ENCODE measurements around the gene NKD2. TPM values are rescaled to one million over a fixed set of nuclear protein-coding genes. Genes with fewer than 3 reads are reported as not detected.

NKD2 gene
- total RNA-seq, 1 donor from 2014 or later = 2.8 TPM

DNA sequence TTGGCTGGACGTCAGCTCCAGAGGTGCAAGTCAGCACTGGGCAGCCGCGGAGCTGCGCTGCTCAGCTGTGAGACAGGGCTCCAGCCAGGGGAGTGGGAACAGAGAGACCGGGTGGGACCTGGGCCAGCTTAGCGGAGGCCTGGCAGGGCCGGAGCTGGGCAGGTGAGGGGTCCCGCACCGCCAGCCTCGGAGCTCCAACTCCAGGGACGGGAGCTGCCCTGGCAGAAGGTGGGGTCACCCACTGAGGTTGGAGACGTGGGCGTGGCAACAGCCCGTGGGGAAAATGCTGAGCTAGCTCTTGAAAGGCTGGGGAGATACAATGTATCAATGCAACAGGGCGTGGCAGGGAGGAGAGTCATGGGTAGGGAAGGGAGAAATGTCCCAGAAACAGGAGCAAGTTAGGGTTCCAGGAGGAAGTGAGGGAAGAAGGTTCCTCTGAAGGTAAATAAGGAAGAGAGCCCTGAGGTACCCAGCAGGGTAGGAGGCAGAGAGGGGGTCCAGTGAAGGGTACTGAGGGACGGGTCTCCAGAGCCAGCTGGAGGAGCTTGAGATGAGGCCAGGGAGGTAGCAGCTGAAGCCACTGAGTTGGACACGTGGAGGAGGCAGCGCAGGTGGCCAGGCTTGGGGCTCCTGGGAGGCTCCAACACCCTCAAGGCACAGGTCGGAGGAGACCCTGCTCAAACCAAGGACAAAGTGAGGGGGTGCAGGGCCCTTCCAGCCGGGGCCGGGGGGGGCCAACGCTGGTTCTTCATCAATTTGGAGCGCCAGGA, 736 bp upstream of the NKD2 start:
- DNase-seq = peak; percentile 52
- intact Hi-C loops (cut with DNase I) = no loop called here
- ATAC-seq (ENCODE audit: poor library complexity) = no peak

- intact Hi-C loops (cut with DNase I) = no loop called here
- ATAC-seq (ENCODE audit: poor library complexity) = no peak
- peak; percentile 30 for DNase-seq
Observed at GRCh38 chr5:1009359-1010180, 968 bp downstream of the NKD2 start.

GRCh38 chr5:1010181-1010510, 1.5 kb downstream of the NKD2 start:
- no peak for ATAC-seq (ENCODE audit: poor library complexity)
- DNase-seq = peak; percentile 40
- intact Hi-C loops (cut with DNase I) = no loop called here

GRCh38 chr5:1010641-1011046, 2.0 kb downstream of the NKD2 start:
- peak; percentile 43 for DNase-seq
- ATAC-seq (ENCODE audit: poor library complexity) = no peak
- intact Hi-C loops (cut with DNase I) = no loop called here

DNA sequence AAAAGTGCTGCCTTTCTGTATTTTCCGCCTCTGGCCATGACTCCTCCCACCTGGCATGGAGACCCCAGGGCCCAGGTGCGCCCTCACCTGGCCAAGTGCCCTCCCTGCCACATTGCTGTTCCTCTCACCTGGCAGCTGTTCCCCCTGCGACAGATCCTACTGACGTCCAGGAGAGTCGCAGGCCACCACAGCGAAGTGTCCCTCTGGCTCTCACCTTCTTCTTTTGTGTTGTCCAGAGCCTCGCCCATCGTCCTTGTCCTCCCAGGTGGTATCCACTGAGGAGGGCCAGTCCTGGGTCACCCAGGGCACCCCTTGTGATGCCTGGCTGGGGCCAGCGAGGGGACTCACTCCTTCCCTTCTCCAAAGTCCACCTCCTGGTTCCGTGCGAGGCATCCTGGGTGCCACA, 2.6 kb downstream of the NKD2 start:
- peak; percentile 42 for DNase-seq
- ATAC-seq (ENCODE audit: poor library complexity) = no peak
- intact Hi-C loops (cut with DNase I) = no loop called here

DNA sequence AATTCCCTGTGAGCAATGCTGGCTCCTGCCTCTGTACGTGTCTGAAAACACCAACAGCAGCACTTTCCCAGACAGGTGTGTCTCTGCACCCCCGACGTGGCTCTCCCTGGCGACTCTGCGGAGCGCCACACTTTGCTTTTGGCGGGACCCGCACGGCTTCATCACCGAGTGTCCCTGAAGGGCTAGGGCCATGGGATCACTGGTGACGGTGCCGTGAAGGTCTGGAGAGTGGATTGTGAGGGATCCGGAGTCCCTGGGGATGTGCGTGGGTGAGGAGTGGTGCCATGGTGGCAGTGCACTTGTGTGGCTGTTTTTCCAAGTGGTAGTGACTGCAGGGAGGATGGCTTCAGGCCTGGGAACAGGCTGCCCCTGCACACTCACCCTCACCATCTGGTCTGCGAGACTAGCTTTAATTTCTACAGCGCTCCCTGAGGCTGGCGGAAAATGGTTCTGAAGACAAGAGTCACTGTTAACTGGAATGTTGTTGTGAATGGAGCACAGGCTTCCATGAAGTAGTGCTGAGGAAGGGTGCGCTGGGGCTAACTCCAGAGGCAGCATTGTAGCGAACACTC, 3.2 kb downstream of the NKD2 start:
- no peak for ATAC-seq (ENCODE audit: poor library complexity)
- intact Hi-C loops (cut with DNase I) = no loop called here
- peak; percentile 38 for DNase-seq

GRCh38 chr5:1012313-1012841, 3.8 kb downstream of the NKD2 start:
- ATAC-seq (ENCODE audit: poor library complexity) (no peak), DNase-seq (peak; percentile 33)
- intact Hi-C loops (cut with DNase I) = no loop called here

- intact Hi-C loops (cut with DNase I) = no loop called here
- no peak for DNase-seq
- no peak for ATAC-seq (ENCODE audit: poor library complexity)
Observed at GRCh38 chr5:1012900-1013237, 4.3 kb downstream of the NKD2 start.

GRCh38 chr5:1013238-1013947, 4.8 kb downstream of the NKD2 start:
- DNase-seq = peak; percentile 31
- intact Hi-C loops (cut with DNase I) = no loop called here
- no peak for ATAC-seq (ENCODE audit: poor library complexity)

DNA sequence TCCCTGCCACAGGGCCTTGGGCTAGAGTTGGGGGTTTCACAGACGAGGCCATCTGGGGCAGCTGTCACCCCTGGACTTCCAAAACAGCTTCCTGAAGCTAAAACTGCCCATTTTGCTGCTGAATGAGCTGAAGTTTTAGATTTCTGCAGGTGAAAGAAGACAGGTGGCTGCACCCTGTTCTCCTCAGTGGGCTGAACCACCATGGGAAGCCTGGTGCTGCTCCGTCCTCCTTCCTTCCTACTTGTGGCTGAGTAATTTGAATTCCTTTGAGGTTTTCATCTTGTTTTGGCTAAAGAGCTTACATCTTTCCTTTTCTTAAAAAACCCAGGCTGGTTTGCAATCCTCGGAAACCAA, 5.3 kb downstream of the NKD2 start:
- ATAC-seq (ENCODE audit: poor library complexity) (no peak), DNase-seq (no peak)
- intact Hi-C loops (cut with DNase I) = no loop called here

DNA sequence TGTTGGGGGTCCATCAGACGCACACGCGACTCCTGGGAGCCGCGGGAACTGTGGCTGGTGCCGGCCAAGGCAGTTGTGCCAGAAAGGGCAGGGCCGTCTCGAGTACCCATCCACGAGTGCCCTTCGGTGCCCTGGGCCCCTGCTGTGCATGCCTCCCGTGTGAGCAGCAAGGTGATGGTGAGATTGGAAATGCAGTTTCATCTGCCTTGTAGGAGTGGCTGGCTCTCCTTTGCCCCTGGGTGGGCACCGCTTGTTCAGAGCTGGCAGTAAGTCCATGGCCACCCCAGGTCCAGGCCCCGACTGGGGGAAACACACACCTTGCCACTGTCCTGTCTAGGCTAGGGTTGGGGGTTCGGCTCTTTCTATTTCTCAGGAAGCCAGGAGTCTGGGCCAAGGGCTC, 5.7 kb downstream of the NKD2 start:
- ATAC-seq (ENCODE audit: poor library complexity) = no peak
- DNase-seq = peak; percentile 31
- intact Hi-C loops (cut with DNase I) = no loop called here

DNA sequence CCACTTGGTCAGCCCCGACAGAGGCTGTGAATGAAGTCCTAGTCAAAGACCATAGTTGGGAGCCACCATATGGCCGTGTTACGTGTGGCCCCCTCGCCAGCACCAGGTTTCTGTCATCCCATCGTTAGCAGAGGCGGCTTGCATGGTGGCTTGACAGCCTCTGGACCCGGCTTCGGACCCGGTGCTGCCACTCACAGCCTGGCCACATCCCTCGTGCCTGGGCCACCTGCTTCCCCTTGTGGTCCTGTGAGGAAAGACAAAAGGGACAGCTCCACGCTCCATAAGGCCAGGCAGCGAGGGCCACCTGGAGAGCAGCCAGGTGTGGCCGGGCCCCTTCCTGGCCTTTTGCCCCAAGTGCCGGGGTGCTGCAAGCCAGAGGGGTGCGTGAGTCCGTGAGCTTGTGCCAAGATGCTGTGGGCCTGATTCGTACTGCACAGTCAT, 6.2 kb downstream of the NKD2 start:
- intact Hi-C loops (cut with DNase I) = no loop called here
- DNase-seq (peak; percentile 35), ATAC-seq (ENCODE audit: poor library complexity) (peak; percentile 21)

GRCh38 chr5:1015507-1015906, 6.9 kb downstream of the NKD2 start:
- ATAC-seq (ENCODE audit: poor library complexity) = no peak
- peak; percentile 27 for DNase-seq
- intact Hi-C loops (cut with DNase I) = no loop called here

GRCh38 chr5:1016036-1016435, 7.4 kb downstream of the NKD2 start:
- DNase-seq (peak; percentile 43), ATAC-seq (ENCODE audit: poor library complexity) (peak; percentile 18)
- intact Hi-C loops (cut with DNase I) = no loop called here

DNA sequence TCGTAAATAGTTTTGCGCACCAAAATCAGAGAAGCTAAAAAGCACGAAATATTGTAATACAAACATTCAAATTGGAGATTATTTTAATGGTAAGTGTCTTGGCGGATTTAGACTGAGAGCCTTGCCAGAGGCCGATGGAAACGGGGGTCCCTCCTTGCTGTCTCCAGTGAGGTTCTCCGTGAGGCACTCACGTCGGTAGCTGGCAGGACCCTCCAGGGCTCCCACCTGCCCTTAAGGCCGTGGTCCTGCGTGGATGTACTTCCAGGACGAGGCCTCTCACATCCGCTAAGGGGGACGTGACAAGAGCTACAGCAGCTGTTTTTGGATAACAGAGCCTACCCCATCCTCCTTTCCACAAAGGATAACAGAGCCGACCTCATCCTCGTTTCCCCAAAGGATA, 7.9 kb downstream of the NKD2 start:
- no peak for DNase-seq
- intact Hi-C loops (cut with DNase I) = no loop called here
- ATAC-seq (ENCODE audit: poor library complexity) = no peak

- DNase-seq = no peak
- intact Hi-C loops (cut with DNase I) = no loop called here
- no peak for ATAC-seq (ENCODE audit: poor library complexity)
Observed at GRCh38 chr5:1017056-1017455, 8.5 kb downstream of the NKD2 start.

DNA sequence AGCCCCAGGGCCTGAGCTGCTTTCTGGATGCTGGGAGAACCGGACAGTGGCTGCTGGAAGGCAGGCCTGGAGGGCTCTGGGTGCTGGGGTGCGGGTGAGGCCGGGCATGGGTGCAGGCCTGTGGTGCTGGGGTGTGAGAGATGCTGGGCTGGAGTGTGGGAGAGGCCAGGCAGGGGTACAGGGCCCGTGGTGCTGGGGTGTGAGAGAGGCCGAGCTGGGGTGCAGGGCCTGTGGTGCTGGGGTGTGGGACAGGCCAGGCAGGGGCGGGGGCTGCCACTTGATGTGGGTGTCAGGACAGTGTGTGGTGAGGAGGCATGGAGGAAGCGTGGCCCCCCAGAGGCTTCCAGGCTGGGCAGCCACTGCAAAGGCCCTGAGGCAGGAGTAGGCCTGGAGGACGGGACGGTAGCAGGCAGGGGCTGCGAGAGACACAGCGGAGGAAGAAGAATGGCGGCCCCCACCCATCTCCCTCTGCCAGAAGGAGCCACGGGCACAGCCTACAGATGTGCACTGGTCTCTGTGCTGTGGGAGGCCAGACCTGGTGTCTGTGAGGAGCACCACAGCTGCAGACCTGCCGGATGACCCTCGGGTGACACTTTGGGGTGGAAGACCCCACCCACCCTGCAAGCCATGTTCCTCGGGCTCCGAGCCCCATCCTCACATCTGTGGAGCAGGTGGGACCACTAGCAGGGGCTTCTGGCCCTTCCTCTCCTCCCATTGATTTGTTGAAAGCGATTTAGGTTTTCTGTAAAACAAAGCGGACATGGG, 9.3 kb downstream of the NKD2 start:
- no peak for ATAC-seq (ENCODE audit: poor library complexity)
- DNase-seq = peak; percentile 38
- intact Hi-C loops (cut with DNase I) = no loop called here

DNA sequence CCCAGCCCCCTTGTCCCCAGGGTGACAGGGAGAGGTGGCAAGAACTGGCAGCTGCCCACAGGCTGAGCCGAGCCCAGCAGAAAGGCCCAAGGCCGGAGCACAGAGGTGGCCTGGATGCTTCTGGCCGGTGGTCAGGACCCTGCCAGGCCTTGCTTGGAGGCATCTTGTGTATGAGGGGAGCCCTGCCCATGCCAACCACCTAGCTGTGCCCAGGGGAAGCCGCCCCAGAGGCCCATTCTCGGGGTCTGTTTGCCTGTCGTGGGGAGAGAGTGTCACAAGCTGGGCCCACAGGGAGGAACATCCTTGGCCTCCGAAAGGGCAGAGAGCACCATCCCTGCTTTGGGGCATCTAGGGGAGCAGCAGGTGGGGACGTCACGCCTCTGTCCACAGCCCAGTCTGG, 10.0 kb downstream of the NKD2 start:
- ATAC-seq (ENCODE audit: poor library complexity) = no peak
- intact Hi-C loops (cut with DNase I) = no loop called here
- DNase-seq = no peak
